ENCODE data around the gene NOVA2. TPM values are rescaled to one million over a fixed set of nuclear protein-coding genes. Genes with fewer than 3 reads are reported as not detected.

The NOVA2 gene
- total and polyA plus RNA-seq, 2 of the 8 experiments (the other 6 are each of a cell fraction or from before 2014, with no cell fraction given) = 3.2 to 24.6 TPM

- no peak for TF ChIP-seq SRF (IDR thresholded peaks at IDR 0.05; ENCODE audit: low read depth, low read length)
- no peak for TF ChIP-seq GTF2F1 (IDR thresholded peaks at IDR 0.05; ENCODE audit: borderline replicate concordance, low read depth, low read length)
- no peak for TF ChIP-seq JUN (IDR thresholded peaks at IDR 0.05; ENCODE audit: low read depth, low read length)
- no peak for TF ChIP-seq BRCA1 (IDR thresholded peaks at IDR 0.05; ENCODE audit: low read depth, low read length)
- TF ChIP-seq GABPA (IDR thresholded peaks at IDR 0.05; ENCODE audit: borderline replicate concordance, insufficient read depth, low read length) = no peak
- no peak for TF ChIP-seq PHF8 (conservative IDR thresholded peaks at IDR 0.05; ENCODE audit: low read depth, low read length)
Measured at GRCh38 chr19:45994456-45994997, 20.9 kb upstream of the NOVA2 start (continued).
